K562 (cell line): ENCODE measurements around the gene CTSF.

Experiments
- EGR1 ChIP-seq: fragments of 450-650 bp; conservative IDR thresholded peaks from 2 replicates; pipeline ENCODE4 v1.6.1; 2017; ENCODE audit warnings: mild to moderate bottlenecking
- ELF1 ChIP-seq: fragments of 200-800 bp; sonication (Bioruptor generic); IDR thresholded peaks from 2 replicates; pipeline ENCODE4 v1.6.1; 2016; ENCODE audit warnings: missing genetic modification characterization, missing compliant biosample characterization
- PHF21A ChIP-seq: fragments of 450-650 bp; IDR thresholded peaks from 2 replicates; pipeline ENCODE4 v1.6.1; 2017; ENCODE audit warnings: low read depth, borderline replicate concordance

DNA sequence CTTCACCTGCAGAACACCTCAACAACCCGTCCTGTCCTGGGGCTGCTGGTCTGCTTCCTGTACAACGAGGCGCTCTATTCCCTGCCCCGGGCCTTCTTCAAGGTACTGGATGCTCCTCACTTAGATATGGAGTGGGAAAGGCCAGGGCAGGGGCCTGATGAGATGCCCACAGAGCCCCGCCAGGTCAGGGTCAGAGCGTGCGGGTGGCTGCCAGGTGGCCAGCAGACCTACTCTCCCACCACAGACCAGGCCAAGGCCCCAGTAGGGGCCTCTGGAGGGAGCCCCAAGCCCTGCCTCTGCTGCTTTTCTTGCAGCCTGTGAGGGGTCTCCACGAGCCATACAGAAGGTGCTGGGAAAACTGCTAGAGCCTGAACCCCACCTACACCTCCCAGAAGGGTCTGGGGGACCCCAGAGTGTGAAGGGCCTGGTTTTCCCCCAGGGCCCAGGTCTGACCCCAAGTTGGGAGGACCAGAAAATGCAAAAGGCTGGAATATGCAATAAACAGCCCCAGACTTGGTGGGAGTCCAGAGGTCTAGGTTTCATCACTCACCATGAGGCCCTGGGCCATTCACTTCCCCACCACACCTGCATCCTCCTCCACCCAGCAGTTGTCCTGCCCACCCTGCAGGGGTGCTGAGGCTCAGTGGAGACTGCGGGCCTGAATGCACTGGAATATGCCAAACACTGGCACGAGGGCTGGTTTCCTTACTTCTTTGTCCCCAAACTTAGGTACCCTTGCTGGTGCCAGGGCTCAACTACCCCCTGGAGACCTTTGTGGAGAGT lies 37.3 kb downstream of the CTSF start:
- TF ChIP-seq ELF1 (tag) (no peak), PHF21A (no peak), EGR1 (no peak)
